ENCODE measurements around the gene SLX9.

GRCh38 chr21:44930543-44930981, 9.3 kb upstream of the SLX9 start:
- TF ChIP-seq CTCF (IDR thresholded peaks at IDR 0.05) (no peak), POLR2A (IDR thresholded peaks at IDR 0.05) (no peak), POLR2AphosphoS5 (IDR thresholded peaks at IDR 0.05) (no peak), EP300 (IDR thresholded peaks at IDR 0.05) (no peak)

Measured in sigmoid colon (tissue), 4 donors.